Testis (tissue), 2 donors: ENCODE results near the gene WNT4.

Experiments
- CTCF ChIP-seq, 3 experiments: fragments of 450-650 bp in 2 of 3; fragments of 200-600 bp in 1 of 3; sonication (generic) in 1 of 3; IDR thresholded peaks; one replicate each; pipeline ENCODE4 v1.5.1; 2016 to 2019; ENCODE audit warnings: antibody characterized with exemption in 3 of 3, mild to moderate bottlenecking in 2 of 3, moderate library complexity in 1 of 3
- POLR2A ChIP-seq: fragments of 450-650 bp; IDR thresholded peaks from one replicate; pipeline ENCODE4 v1.6.1; 2017; ENCODE audit warnings: antibody characterized with exemption, mild to moderate bottlenecking, moderate library complexity

- no peak for TF ChIP-seq CTCF (IDR thresholded peaks at IDR 0.05)
- no peak for TF ChIP-seq POLR2A
Observed at GRCh38 chr1:22117238-22117637, 25.7 kb downstream of the WNT4 start.
